Activated T-cell treated with anti-CD3 and anti-CD28 coated beads for 48 hours (primary cell): ENCODE data around the gene CPED1.
"Not testable (repeated sequence)": the region's sequence is repeated elsewhere in the genome, so short reads cannot be mapped to it uniquely, and the experiment has no call there.

Experiments used
- DNase-seq: peaks from one replicate; pipeline ENCODE4 v3.0.0-alpha.2; 2020; ENCODE audit warnings: low read depth

Gene CPED1

DNA sequence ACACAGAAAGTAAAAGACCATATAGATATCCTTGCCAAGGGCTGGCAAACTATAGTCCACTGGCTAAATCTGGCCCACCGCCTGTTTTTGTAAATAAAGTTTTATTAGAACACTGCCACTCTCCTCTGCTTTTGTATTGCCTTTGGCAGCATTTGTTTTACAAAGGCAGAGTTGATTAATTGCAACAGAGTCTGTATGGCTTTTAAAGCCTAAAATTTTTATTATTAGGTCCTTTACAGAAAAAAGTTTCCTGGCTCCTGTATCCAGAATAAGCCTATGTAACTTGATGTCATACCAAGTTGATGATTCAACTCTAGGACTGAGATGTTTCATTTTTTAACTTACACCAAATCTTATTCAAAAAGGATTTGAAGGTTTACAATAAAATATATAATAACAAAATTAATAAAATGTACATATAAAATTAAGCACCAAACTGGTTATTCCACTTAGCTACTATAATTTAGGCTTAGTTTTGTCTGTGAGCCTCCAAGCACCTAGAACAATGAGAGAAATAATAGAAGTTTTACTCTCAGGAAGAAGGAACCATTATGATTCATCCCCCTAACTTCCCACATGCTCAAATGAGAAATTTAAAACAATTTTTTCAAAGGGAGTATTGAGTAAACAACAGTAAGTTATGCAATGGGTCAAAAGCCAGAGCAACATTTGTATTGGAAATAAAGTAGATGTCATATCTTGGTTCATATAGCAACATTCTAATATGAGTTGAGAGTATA lies 31.9 kb downstream of the CPED1 start:
- no peak for DNase-seq

DNA sequence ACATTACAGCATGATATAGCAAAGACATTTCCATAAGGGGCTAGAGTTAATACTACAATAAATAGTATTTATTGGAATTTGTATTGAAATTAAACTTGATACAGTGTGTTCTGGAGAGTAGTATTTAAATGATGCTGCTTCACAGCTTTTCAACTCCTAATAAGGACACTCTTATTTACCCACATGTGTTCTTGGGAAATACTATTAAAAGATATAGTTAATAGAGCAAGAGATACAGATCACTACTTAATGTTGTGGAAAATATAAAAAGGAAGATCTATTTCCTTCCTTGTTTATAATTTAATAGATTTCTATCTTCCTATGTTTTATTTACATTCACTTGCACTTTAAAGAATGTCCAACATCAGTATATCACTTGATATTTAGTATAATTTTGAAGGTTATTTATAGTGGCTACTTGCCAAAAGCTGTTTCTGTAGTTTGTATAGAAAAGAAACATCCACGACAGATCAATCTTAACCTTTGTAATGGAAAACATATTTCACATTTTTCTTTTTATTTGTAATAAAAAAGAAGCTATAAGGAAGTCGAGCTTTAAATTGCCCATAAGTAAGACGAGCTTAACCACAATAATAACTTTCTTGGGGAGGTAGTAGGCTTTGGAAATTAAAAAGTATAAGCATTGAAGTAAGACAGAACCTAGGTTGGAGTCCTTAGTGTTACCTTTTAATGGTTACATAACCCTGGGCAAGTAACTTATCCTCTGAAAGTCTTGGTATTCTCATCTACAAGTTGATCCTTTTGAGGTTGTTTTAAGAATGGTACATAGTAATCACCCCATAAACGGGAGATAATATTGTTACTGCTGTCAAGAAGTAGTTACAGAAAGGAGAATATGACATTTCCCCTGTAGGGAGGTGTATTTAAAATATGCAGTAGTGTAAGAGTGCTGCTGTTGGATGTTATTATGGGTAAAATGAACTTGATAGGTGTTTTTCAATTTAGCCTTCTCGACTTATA lies 32.8 kb downstream of the CPED1 start:
- DNase-seq: no peak

- DNase-seq: no peak
Observed at GRCh38 chr7:121023194-121023593, 34.7 kb downstream of the CPED1 start.

DNA sequence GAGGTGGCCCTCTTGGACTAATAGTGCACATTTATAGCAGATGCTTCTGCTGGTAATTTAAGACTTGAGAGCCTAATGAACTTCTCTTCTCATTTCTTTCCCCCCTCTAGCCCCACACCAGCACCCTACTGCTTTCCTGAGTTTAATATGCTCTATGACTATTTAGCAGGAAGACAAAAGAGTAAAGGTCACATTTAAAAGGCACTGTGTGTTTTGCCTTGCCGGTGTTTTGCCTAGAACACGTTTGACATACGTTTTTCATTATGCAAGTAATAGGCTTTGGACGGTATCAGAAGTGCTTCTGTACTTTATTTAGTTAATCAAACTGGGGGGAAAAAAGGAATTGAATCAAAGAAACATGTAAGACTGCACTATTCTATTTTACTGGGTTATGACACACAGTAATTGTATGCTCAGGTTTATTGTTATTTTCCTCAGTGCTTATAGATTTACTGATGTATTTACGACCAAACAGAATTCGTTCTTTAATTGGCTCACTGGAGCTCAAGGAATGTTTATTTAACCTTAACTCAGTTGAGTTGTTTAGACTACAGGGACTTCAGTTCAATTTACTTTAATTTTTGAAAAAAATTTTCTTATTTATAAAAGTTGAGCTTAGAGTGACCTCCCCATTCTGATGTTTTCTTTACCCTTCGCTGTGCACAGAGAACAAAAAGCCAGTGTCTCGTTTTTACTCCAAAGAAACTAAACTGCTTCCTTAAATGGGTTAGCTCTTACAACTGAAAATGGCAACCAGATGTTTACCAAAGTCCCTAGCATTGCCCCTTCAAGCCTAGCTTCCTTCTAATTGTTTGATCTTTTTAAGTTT lies 35.4 kb downstream of the CPED1 start:
- no peak for DNase-seq

DNA sequence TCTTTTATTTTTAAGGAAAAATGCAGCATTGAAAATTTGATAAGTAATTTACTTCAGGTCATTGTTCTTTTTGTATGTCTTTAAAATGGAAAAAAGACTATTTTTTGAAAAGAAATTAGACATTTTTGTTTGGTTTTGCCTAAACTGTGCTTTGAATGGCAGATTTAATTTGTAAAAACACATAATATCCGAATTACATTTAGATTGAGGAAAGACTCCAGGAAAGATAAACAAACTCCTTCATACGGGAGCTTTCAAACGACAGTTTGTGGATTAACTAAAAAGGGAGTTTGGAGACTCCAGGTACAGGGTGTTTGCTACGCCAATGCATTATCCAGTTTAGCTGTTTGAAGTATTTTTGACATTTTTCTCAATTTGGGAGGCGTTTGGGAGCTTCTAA lies 36.1 kb downstream of the CPED1 start:
- no peak for DNase-seq

- DNase-seq: no peak
Observed at GRCh38 chr7:121026159-121026558, 37.6 kb downstream of the CPED1 start.

GRCh38 chr7:121026577-121027111 lies 38.1 kb downstream of the CPED1 start:
- no peak for DNase-seq

- DNase-seq: no peak
Observed at GRCh38 chr7:121027761-121028669, 39.5 kb downstream of the CPED1 start.

GRCh38 chr7:121029302-121029701 lies 40.8 kb downstream of the CPED1 start:
- no peak for DNase-seq

DNA sequence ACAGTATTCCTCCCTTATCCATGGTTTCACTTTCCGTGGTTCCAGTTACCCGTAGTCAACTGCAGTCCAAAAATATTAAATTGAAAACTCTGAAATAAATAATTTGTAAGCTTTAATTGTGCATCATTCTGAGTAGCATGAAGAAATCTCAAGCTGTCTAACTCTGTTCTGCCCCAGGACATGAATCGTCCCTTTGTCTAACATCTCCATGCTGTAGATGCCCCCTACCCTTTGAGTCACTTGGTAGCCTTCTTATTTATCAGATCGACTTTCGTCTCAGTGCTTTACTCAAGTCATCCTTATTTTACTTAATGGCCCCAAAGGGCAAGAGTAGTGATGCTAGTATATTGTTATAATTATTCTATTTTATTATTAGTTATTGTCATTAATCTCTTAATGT lies 41.8 kb downstream of the CPED1 start:
- no peak for DNase-seq

- DNase-seq: no peak
Observed at GRCh38 chr7:121032645-121033460, 44.3 kb downstream of the CPED1 start.

DNA sequence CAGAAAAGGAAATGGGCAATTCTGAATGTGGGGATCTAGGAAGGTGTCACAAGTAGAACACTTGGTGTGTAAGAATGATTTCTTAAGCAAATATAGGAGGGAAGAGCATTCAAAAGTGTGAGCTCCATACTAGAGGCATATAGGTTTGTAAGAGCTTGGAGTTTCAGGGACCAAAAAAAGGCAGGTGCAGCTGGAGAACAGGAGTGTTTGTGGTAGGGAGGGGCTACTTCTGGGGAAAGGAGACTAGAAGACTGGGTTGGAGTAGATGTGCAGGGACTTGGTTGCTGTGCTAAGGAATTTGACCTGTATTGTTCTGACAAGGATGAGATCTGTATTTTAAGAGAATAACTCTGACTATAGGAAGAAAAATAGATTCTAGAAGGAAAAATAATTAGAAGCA lies 46.4 kb downstream of the CPED1 start:
- DNase-seq: no peak

DNA sequence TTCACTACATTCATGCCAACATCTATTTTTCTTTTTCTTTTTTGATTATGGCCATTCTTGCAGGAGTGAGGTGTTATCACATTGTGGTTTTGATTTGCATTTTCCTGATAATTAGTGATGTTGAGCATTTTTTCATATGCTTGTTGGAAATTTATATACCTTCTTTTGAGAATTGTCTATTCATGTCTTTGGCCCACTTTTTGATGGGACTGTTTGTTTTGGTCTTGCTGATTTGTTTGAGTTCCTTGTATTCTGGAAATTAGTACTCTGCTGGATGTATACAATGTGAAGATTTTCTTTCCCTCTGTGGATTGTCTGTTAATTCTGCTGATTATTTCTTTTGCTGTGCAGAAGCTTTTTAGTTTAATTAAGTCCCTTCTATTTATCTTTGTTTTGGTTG lies 48.3 kb downstream of the CPED1 start:
- DNase-seq: not testable (repeated sequence)

DNA sequence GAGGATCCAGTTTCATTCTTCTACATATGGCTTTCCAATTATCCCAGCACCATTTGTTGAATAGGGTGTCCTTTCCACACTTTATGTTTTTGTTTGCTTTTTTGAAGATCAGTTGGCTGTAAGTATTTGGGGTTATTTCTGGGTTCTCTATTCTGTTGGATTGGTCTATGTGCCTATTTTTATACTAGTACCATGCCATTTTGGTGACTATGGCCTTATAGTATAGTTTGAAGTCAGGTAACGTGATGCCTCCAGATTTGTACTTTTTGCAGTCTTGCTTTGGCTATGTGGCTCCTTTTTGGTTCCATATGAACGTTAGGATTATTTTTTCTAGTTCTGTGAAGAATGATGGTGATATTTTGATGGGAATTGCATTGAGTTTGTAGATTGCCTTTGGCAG lies 48.8 kb downstream of the CPED1 start:
- DNase-seq: not testable (repeated sequence)

DNA sequence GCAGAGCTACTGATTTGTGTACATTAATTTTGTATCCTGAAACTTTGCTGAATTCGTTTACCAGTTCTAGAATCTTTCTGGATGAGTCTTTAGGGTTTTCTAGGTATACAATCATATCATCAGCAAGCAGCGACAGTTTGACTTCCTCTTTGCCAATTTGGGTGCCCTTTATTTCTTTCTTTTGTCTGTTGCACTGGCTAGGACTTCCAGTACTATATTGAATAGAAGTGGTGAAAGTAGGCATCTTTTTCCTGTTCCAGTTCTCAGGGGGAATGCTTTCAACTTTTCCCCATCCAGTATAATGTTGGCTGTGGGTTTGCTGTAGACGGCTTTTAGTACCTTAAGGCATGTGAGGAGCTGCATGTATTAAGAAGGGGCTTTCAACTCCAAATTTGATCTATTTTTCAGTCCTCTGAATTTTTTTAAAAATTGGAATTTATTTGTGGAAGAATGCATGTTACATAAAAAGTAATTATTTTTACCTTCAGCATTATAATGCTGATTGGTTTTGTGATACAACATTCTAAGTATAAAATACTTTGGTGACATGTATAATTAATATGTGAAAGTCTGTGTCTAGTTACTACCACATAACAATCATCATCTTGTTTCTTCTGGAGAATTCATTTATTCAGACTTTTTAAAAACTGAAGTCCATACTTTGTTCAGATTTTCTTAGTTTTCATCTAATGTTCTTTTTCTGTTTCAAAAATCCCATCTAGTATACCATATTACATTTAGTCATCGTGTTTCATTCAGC lies 49.6 kb downstream of the CPED1 start:
- no peak for DNase-seq

GRCh38 chr7:121038717-121039509 lies 50.4 kb downstream of the CPED1 start:
- no peak for DNase-seq

- DNase-seq: no peak
Observed at GRCh38 chr7:121039510-121039822, 51.0 kb downstream of the CPED1 start.

GRCh38 chr7:121039994-121040393 lies 51.5 kb downstream of the CPED1 start:
- no peak for DNase-seq
